Measurements from ENCODE around the gene DZIP1L. TPM values are rescaled to one million over a fixed set of nuclear protein-coding genes. Genes with fewer than 3 reads are reported as not detected.

Gene DZIP1L
- total and polyA plus RNA-seq, 9 of the 15 experiments (the other 6 are each of a cell fraction or from before 2014, with no cell fraction given), result 0.03 to 1.5 (median 0.48) TPM; not detected in 1

- TF ChIP-seq ETV6 (IDR thresholded peaks at IDR 0.05; ENCODE audit: borderline replicate concordance in 1 of 2, low read depth in 2 of 2, low read length in 1 of 2), result no peak
- TF ChIP-seq ETV6 (CRISPR knock-in tag; IDR thresholded peaks at IDR 0.05; ENCODE audit: borderline replicate concordance), result no peak
- TF ChIP-seq NFIX (CRISPR knock-in tag; IDR thresholded peaks at IDR 0.05; ENCODE audit: low read depth), result no peak
- TF ChIP-seq ETS2 (tag; IDR thresholded peaks at IDR 0.05; ENCODE audit: borderline replicate concordance, poor library complexity, severe bottlenecking), result no peak
- TF ChIP-seq ZNF12 (CRISPR knock-in tag; IDR thresholded peaks at IDR 0.05), result no peak
- TF ChIP-seq TAF1 (IDR thresholded peaks at IDR 0.05; ENCODE audit: control insufficient read depth, extremely low read depth, insufficient read depth, low read length, severe bottlenecking), result no peak
- no peak for TF ChIP-seq FOXM1 (IDR thresholded peaks at IDR 0.05; ENCODE audit: low read depth)
- no peak for TF ChIP-seq FOXM1 (CRISPR knock-in tag; IDR thresholded peaks at IDR 0.05; ENCODE audit: low read depth)
- TF ChIP-seq ZNF57 (CRISPR knock-in tag; IDR thresholded peaks at IDR 0.05), result no peak
- TF ChIP-seq IRF1 (CRISPR knock-in tag; IDR thresholded peaks at IDR 0.05; ENCODE audit: borderline replicate concordance), result no peak
- TF ChIP-seq ZNF766 (CRISPR knock-in tag; conservative IDR thresholded peaks at IDR 0.05), result no peak
- peak in 1 of 2 experiments; percentile 17; a peak in 1 of 4 replicates for TF ChIP-seq SIN3A (IDR thresholded peaks at IDR 0.05; ENCODE audit: borderline replicate concordance in 2 of 2, control insufficient read depth in 1 of 2, low read depth in 2 of 2, low read length in 2 of 2)
- TF ChIP-seq TSHZ1 (CRISPR knock-in tag; IDR thresholded peaks at IDR 0.05), result no peak
- no peak for TF ChIP-seq TRIM24 (IDR thresholded peaks at IDR 0.05)
- TF ChIP-seq ZNF41 (CRISPR knock-in tag; conservative IDR thresholded peaks at IDR 0.05), result no peak
- no peak for TF ChIP-seq NKRF (IDR thresholded peaks at IDR 0.05; ENCODE audit: borderline replicate concordance)
- TF ChIP-seq RBBP5 (IDR thresholded peaks at IDR 0.05; ENCODE audit: borderline replicate concordance, insufficient read depth, low read length, poor library complexity, severe bottlenecking), result peak; percentile 60
- TF ChIP-seq SREBF2 (CRISPR knock-in tag; IDR thresholded peaks at IDR 0.05), result no peak
- TF ChIP-seq MAZ (CRISPR knock-in tag; conservative IDR thresholded peaks at IDR 0.05 in 1 of 2, IDR thresholded peaks at IDR 0.05 in 1 of 2), result peak in 1 of 2 experiments; percentile 46; a peak in 1 of 4 replicates
- TF ChIP-seq TCF7 (IDR thresholded peaks at IDR 0.05; ENCODE audit: borderline replicate concordance), result no peak
These were observed at the start of gene DZIP1L (continued) for GRCh38 chr3:138114988-138115971.

Measured in K562 (cell line).